Measurements from ENCODE around the gene TSPAN9. TPM values are rescaled to one million over a fixed set of nuclear protein-coding genes. Genes with fewer than 3 reads are reported as not detected.

TSPAN9 gene
- polyA plus RNA-seq, 1 of the 3 experiments (the other 2 are of a cell fraction) = 34.9 TPM

DNA sequence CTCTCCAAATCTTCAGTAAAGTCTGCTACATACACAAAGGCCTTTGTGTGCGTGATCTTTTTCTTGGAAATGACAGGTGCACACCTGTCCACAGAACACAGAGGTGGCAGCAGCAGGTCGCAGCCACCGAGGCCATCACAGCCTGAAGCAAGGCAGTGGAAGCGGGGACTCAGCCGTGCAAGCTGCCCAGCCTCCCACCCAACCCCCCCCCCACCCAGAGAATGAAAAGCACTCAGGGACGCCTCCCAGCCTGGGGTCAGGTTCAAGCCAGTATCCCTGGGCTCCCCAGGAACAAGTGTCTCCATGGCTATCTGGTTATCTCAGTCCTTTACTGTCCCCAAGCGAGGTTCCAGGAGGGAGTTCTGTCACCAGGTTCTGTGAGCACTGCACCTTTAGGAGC is 31.2 kb upstream of the TSPAN9 start (continued):
- TF ChIP-seq, protein P1, sequence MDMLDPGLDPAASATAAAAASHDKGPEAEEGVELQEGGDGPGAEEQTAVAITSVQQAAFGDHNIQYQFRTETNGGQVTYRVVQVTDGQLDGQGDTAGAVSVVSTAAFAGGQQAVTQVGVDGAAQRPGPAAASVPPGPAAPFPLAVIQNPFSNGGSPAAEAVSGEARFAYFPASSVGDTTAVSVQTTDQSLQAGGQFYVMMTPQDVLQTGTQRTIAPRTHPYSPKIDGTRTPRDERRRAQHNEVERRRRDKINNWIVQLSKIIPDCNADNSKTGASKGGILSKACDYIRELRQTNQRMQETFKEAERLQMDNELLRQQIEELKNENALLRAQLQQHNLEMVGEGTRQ (IDR thresholded peaks at IDR 0.05; ENCODE audit: borderline replicate concordance, low read depth, low read length) = no peak
- TF ChIP-seq RFX5 (IDR thresholded peaks at IDR 0.05; ENCODE audit: low read length) (no peak), ELF1 (IDR thresholded peaks at IDR 0.05) (no peak)

DNA sequence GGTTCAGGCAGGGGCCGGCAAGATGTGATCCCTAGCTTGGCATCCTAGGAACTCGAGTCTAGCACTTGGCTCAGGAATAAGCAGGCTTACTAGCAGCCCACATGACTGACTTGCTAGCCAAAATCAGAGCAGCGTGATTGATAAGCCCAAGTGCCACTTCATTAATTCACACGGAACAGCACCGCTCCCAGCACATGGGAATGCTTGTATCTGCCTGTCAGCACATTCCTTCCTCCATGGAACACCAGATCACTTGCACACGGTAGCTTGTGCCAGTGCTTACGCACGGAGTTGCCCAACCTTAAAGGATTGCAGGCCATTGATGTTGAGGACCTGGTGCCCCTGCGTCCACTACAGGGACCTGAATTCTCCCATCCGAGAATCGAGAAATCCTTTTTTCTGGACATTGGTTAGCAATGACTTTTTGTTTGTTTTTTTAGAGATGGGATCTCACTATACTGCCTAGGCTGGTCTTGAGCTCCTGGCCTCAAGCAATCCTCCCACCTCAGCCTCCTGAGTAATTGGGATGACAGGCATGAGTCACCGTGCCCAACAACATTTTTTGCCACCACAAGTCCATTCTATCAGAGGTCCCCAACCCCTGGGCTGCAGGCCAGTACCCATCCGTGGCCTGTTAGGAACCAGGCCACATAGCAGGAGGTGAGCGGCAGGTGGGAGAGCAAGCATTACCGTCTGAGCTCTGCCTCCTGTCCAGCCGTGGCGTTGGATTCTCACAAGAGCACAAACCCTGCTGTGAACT is 30.6 kb upstream of the TSPAN9 start:
- H3K4me1 ChIP-seq (ENCODE audit: control insufficient read depth in 1 of 2, insufficient read depth in 2 of 2, low read depth in 1 of 2, low read length in 1 of 2) = no peaks in the 10 kb centered on the region
- TF ChIP-seq NFIC (IDR thresholded peaks at IDR 0.05; ENCODE audit: borderline replicate concordance) (no peak), JUND (IDR thresholded peaks at IDR 0.05) (no peak), TEAD4 (IDR thresholded peaks at IDR 0.05; ENCODE audit: borderline replicate concordance, insufficient read depth) (no peak)
- TF ChIP-seq, protein P2, sequence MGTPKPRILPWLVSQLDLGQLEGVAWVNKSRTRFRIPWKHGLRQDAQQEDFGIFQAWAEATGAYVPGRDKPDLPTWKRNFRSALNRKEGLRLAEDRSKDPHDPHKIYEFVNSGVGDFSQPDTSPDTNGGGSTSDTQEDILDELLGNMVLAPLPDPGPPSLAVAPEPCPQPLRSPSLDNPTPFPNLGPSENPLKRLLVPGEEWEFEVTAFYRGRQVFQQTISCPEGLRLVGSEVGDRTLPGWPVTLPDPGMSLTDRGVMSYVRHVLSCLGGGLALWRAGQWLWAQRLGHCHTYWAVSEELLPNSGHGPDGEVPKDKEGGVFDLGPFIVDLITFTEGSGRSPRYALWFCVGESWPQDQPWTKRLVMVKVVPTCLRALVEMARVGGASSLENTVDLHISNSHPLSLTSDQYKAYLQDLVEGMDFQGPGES (IDR thresholded peaks at IDR 0.05; ENCODE audit: low read depth, low read length) = no peak
- no peaks in the 10 kb centered on the region for H3F3A ChIP-seq (replicated peaks; ENCODE audit: insufficient read depth)
- DNase-seq = no peak
- H3K79me2 ChIP-seq (ENCODE audit: insufficient read depth) = no peaks in the 10 kb centered on the region
- no peak overlapping the region for H2AFZ ChIP-seq (ENCODE audit: low read depth)
- H4K20me1 ChIP-seq (ENCODE audit: insufficient read depth) = no peaks in the 10 kb centered on the region; the same call in 1 of the 2 replicates
- no peaks in the 10 kb centered on the region for H3K9me3 ChIP-seq
- no peaks in the 10 kb centered on the region for H3K27me3 ChIP-seq (ENCODE audit: insufficient read depth)
- no peak overlapping the region for H3K9ac ChIP-seq
- 78% methylated on average over 15 of the region's 17 CpGs for WGBS (ENCODE audit: low lambda C conversion rate)
- no peaks in the 10 kb centered on the region for H3K9me2 ChIP-seq
- no peak overlapping the region for H3K4me3 ChIP-seq (ENCODE audit: low read depth in 2 of 2, low read length in 1 of 2)
- ChIA-PET POLR2A (no interaction called here), CTCF (interaction anchor here (0.6 to 1.0 kb wide), 4 partner anchors 12 to 314 kb away, joined by 3 to 4 read pairs (median 4); no protein-coding TSS in a partner anchor)
- H3K27ac ChIP-seq (ENCODE audit: low read depth in 2 of 2, low read length in 1 of 2) = no peak overlapping the region
- no peak overlapping the region for H3K4me2 ChIP-seq
- H3K36me3 ChIP-seq (replicated peaks in 1 of 2; ENCODE audit: control insufficient read depth in 1 of 2, insufficient read depth in 2 of 2, low read length in 1 of 2) = peaks cover 2 to 5% of the 10 kb centered on the region in 2 experiments

DNA sequence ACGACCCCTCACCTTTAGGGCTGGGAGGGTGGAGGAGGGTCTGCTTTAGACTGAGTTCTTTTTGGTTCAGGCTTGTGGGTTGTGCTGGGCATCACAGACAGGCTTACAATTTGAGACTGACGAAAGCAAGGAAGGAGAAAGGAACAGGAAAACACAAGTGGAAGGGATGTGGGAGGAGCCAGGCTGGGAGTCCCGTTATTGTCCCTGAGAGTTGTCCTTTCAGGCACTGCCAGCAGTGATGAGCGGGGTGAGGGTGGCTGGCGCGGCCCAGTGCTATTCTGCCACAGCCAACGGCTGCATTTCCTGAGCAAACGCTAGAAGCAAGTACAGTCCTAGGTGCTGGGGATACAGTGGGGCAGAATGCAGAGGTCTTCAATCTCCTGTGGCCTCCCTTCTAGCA is 29.2 kb upstream of the TSPAN9 start:
- Histone ChIP-seq H3K27ac (ENCODE audit: low read depth in 2 of 2, low read length in 1 of 2) (no peak overlapping the region), H3K4me1 (ENCODE audit: control insufficient read depth in 1 of 2, insufficient read depth in 2 of 2, low read depth in 1 of 2, low read length in 1 of 2) (no peaks in the 10 kb centered on the region), H3F3A (replicated peaks; ENCODE audit: insufficient read depth) (no peaks in the 10 kb centered on the region), H3K27me3 (ENCODE audit: insufficient read depth) (no peaks in the 10 kb centered on the region), H3K36me3 (replicated peaks in 1 of 2; ENCODE audit: control insufficient read depth in 1 of 2, insufficient read depth in 2 of 2, low read length in 1 of 2) (no peaks in the 10 kb centered on the region), H3K9me2 (no peaks in the 10 kb centered on the region), H3K4me2 (no peak overlapping the region), H4K20me1 (ENCODE audit: insufficient read depth) (no peaks in the 10 kb centered on the region), H3K9ac (no peak overlapping the region), H2AFZ (ENCODE audit: low read depth) (no peak overlapping the region), H3K79me2 (ENCODE audit: insufficient read depth) (no peaks in the 10 kb centered on the region), H3K9me3 (no peaks in the 10 kb centered on the region), H3K4me3 (ENCODE audit: low read depth in 2 of 2, low read length in 1 of 2) (no peak overlapping the region)
- ChIA-PET POLR2A (no interaction called here), CTCF (interaction anchor here (1.0 to 2.9 kb wide), 3 partner anchors 14 to 231 kb away, joined by 4 to 6 read pairs (median 4); no protein-coding TSS in a partner anchor)
- no peak for DNase-seq
- 64% methylated on average over 8 of the region's 8 CpGs for WGBS (ENCODE audit: low lambda C conversion rate)
- TF ChIP-seq, protein P3, sequence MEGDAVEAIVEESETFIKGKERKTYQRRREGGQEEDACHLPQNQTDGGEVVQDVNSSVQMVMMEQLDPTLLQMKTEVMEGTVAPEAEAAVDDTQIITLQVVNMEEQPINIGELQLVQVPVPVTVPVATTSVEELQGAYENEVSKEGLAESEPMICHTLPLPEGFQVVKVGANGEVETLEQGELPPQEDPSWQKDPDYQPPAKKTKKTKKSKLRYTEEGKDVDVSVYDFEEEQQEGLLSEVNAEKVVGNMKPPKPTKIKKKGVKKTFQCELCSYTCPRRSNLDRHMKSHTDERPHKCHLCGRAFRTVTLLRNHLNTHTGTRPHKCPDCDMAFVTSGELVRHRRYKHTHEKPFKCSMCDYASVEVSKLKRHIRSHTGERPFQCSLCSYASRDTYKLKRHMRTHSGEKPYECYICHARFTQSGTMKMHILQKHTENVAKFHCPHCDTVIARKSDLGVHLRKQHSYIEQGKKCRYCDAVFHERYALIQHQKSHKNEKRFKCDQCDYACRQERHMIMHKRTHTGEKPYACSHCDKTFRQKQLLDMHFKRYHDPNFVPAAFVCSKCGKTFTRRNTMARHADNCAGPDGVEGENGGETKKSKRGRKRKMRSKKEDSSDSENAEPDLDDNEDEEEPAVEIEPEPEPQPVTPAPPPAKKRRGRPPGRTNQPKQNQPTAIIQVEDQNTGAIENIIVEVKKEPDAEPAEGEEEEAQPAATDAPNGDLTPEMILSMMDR (IDR thresholded peaks at IDR 0.05) = no peak
- TF ChIP-seq TAF1 (IDR thresholded peaks at IDR 0.05; ENCODE audit: borderline replicate concordance, low read depth, low read length) (no peak), TEAD4 (IDR thresholded peaks at IDR 0.05; ENCODE audit: borderline replicate concordance, insufficient read depth) (no peak), NRF1 (IDR thresholded peaks at IDR 0.05; ENCODE audit: low read depth, low read length) (no peak), FOXM1 (IDR thresholded peaks at IDR 0.05; ENCODE audit: low read depth) (no peak), EP300 (IDR thresholded peaks at IDR 0.05; ENCODE audit: borderline replicate concordance in 1 of 2, low read depth in 1 of 2, low read length in 1 of 2) (no peak)
- TF ChIP-seq, protein P2 (IDR thresholded peaks at IDR 0.05; ENCODE audit: low read depth, low read length) = no peak
- TF ChIP-seq, protein P4, sequence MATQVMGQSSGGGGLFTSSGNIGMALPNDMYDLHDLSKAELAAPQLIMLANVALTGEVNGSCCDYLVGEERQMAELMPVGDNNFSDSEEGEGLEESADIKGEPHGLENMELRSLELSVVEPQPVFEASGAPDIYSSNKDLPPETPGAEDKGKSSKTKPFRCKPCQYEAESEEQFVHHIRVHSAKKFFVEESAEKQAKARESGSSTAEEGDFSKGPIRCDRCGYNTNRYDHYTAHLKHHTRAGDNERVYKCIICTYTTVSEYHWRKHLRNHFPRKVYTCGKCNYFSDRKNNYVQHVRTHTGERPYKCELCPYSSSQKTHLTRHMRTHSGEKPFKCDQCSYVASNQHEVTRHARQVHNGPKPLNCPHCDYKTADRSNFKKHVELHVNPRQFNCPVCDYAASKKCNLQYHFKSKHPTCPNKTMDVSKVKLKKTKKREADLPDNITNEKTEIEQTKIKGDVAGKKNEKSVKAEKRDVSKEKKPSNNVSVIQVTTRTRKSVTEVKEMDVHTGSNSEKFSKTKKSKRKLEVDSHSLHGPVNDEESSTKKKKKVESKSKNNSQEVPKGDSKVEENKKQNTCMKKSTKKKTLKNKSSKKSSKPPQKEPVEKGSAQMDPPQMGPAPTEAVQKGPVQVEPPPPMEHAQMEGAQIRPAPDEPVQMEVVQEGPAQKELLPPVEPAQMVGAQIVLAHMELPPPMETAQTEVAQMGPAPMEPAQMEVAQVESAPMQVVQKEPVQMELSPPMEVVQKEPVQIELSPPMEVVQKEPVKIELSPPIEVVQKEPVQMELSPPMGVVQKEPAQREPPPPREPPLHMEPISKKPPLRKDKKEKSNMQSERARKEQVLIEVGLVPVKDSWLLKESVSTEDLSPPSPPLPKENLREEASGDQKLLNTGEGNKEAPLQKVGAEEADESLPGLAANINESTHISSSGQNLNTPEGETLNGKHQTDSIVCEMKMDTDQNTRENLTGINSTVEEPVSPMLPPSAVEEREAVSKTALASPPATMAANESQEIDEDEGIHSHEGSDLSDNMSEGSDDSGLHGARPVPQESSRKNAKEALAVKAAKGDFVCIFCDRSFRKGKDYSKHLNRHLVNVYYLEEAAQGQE (IDR thresholded peaks at IDR 0.05; ENCODE audit: low read depth, low read length) = no peak
- TF ChIP-seq, protein P1 (IDR thresholded peaks at IDR 0.05; ENCODE audit: borderline replicate concordance, low read depth, low read length) = no peak

Measured in SK-N-SH (cell line).